Measurements from ENCODE around the gene RARS1.

RARS1 gene

GRCh38 chr5:168486136-168486879 lies at the start of gene RARS1:
RARS1 (plus strand) TSS chr5:168486471; CDS start chr5:168486499, 28 bp downstream.
- DNase-seq (ENCODE audit: low spot score) = peak; percentile 87

GRCh38 chr5:168438349-168438748 lies 47.9 kb upstream of the RARS1 start:
- no peak for DNase-seq (ENCODE audit: low spot score)

- DNase-seq (ENCODE audit: low spot score) = no peak
Observed at GRCh38 chr5:168443533-168443932, 42.7 kb upstream of the RARS1 start.

GRCh38 chr5:168443950-168444700 lies 42.1 kb upstream of the RARS1 start:
- no peak for DNase-seq (ENCODE audit: low spot score)

- DNase-seq (ENCODE audit: low spot score) = no peak
Observed at GRCh38 chr5:168446983-168447619, 39.2 kb upstream of the RARS1 start.

- DNase-seq (ENCODE audit: low spot score) = no peak
Observed at GRCh38 chr5:168447808-168448207, 38.5 kb upstream of the RARS1 start.

GRCh38 chr5:168449166-168449565 lies 37.1 kb upstream of the RARS1 start:
- DNase-seq (ENCODE audit: low spot score) = no peak

- no peak for DNase-seq (ENCODE audit: low spot score)
Observed at GRCh38 chr5:168451565-168451964, 34.7 kb upstream of the RARS1 start.

- DNase-seq (ENCODE audit: low spot score) = no peak
Observed at GRCh38 chr5:168455201-168455600, 31.1 kb upstream of the RARS1 start.

GRCh38 chr5:168457542-168457941 lies 28.7 kb upstream of the RARS1 start:
- DNase-seq (ENCODE audit: low spot score) = no peak

GRCh38 chr5:168460606-168461005 lies 25.7 kb upstream of the RARS1 start:
- DNase-seq (ENCODE audit: low spot score) = no peak

GRCh38 chr5:168463081-168463480 lies 23.2 kb upstream of the RARS1 start:
- no peak for DNase-seq (ENCODE audit: low spot score)

- no peak for DNase-seq (ENCODE audit: low spot score)
Observed at GRCh38 chr5:168464214-168464613, 22.1 kb upstream of the RARS1 start.

GRCh38 chr5:168464641-168465040 lies 21.6 kb upstream of the RARS1 start:
- DNase-seq (ENCODE audit: low spot score) = no peak

GRCh38 chr5:168467755-168468330 lies 18.4 kb upstream of the RARS1 start:
- DNase-seq (ENCODE audit: low spot score) = no peak

GRCh38 chr5:168468836-168469235 lies 17.4 kb upstream of the RARS1 start:
- DNase-seq (ENCODE audit: low spot score) = no peak

GRCh38 chr5:168469816-168470215 lies 16.5 kb upstream of the RARS1 start:
- DNase-seq (ENCODE audit: low spot score) = no peak

- DNase-seq (ENCODE audit: low spot score) = no peak
Observed at GRCh38 chr5:168471785-168472184, 14.5 kb upstream of the RARS1 start.

- DNase-seq (ENCODE audit: low spot score) = no peak
Observed at GRCh38 chr5:168472329-168472728, 13.9 kb upstream of the RARS1 start.

- no peak for DNase-seq (ENCODE audit: low spot score)
Observed at GRCh38 chr5:168474319-168474718, 12.0 kb upstream of the RARS1 start.

- DNase-seq (ENCODE audit: low spot score) = no peak
Observed at GRCh38 chr5:168477060-168477459, 9.2 kb upstream of the RARS1 start.

GRCh38 chr5:168479166-168479565 lies 7.1 kb upstream of the RARS1 start:
- DNase-seq (ENCODE audit: low spot score) = no peak

- DNase-seq (ENCODE audit: low spot score) = no peak
Observed at GRCh38 chr5:168480601-168481000, 5.7 kb upstream of the RARS1 start.
